ENCODE data around the gene AFF3. TPM values are rescaled to one million over a fixed set of nuclear protein-coding genes. Genes with fewer than 3 reads are reported as not detected.

Gene AFF3
- total RNA-seq, 1 experiment from 2014 or later, result 0.07 TPM

GRCh38 chr2:99819766-99820165, 322.6 kb downstream of the AFF3 start:
- Histone ChIP-seq H3K36me3 (replicated peaks; ENCODE audit: control insufficient read depth, insufficient read depth, low read length) (no peaks in the 10 kb centered on the region), H3K27me3 (ENCODE audit: control insufficient read depth, insufficient read depth, low read length) (no peaks in the 10 kb centered on the region), H3K4me3 (ENCODE audit: insufficient read depth, low read depth, low read length) (no peak overlapping the region)
- peak; percentile 42 for DNase-seq

GRCh38 chr2:99818842-99819241, 323.5 kb downstream of the AFF3 start:
- DNase-seq, result no peak
- no peak overlapping the region for H3K4me3 ChIP-seq (ENCODE audit: insufficient read depth, low read depth, low read length)
- H3K36me3 ChIP-seq (replicated peaks; ENCODE audit: control insufficient read depth, insufficient read depth, low read length), result no peaks in the 10 kb centered on the region
- no peaks in the 10 kb centered on the region for H3K27me3 ChIP-seq (ENCODE audit: control insufficient read depth, insufficient read depth, low read length)

GRCh38 chr2:99816908-99817307, 325.5 kb downstream of the AFF3 start:
- no peaks in the 10 kb centered on the region for H3K36me3 ChIP-seq (replicated peaks; ENCODE audit: control insufficient read depth, insufficient read depth, low read length)
- DNase-seq, result no peak
- H3K4me3 ChIP-seq (ENCODE audit: insufficient read depth, low read depth, low read length), result no peak overlapping the region
- H3K27me3 ChIP-seq (ENCODE audit: control insufficient read depth, insufficient read depth, low read length), result no peaks in the 10 kb centered on the region

GRCh38 chr2:99812426-99812825, 330.0 kb downstream of the AFF3 start:
- no peak overlapping the region for H3K4me3 ChIP-seq (ENCODE audit: insufficient read depth, low read depth, low read length)
- no peaks in the 10 kb centered on the region for H3K27me3 ChIP-seq (ENCODE audit: control insufficient read depth, insufficient read depth, low read length)

GRCh38 chr2:99811544-99811943, 330.8 kb downstream of the AFF3 start:
- H3K36me3 ChIP-seq (replicated peaks; ENCODE audit: control insufficient read depth, insufficient read depth, low read length), result no peaks in the 10 kb centered on the region
- no peak overlapping the region for H3K4me3 ChIP-seq (ENCODE audit: insufficient read depth, low read depth, low read length)
- DNase-seq, result no peak
- H3K27me3 ChIP-seq (ENCODE audit: control insufficient read depth, insufficient read depth, low read length), result no peaks in the 10 kb centered on the region

More at GRCh38 chr2:99812426-99812825, 330.0 kb downstream of the AFF3 start:
- no peak for DNase-seq
- no peaks in the 10 kb centered on the region for H3K36me3 ChIP-seq (replicated peaks; ENCODE audit: control insufficient read depth, insufficient read depth, low read length)

- no peak for DNase-seq
- Histone ChIP-seq H3K36me3 (replicated peaks; ENCODE audit: control insufficient read depth, insufficient read depth, low read length) (no peaks in the 10 kb centered on the region), H3K27me3 (ENCODE audit: control insufficient read depth, insufficient read depth, low read length) (no peaks in the 10 kb centered on the region), H3K4me3 (ENCODE audit: insufficient read depth, low read depth, low read length) (no peak overlapping the region)
Measured at GRCh38 chr2:99810225-99810624, 332.2 kb downstream of the AFF3 start.

GRCh38 chr2:99809259-99809900, 333.0 kb downstream of the AFF3 start:
- Histone ChIP-seq H3K27me3 (ENCODE audit: control insufficient read depth, insufficient read depth, low read length) (no peaks in the 10 kb centered on the region), H3K4me3 (ENCODE audit: insufficient read depth, low read depth, low read length) (no peak overlapping the region), H3K36me3 (replicated peaks; ENCODE audit: control insufficient read depth, insufficient read depth, low read length) (no peaks in the 10 kb centered on the region)
- no peak for DNase-seq

GRCh38 chr2:99808361-99809200, 333.8 kb downstream of the AFF3 start:
- no peaks in the 10 kb centered on the region for H3K27me3 ChIP-seq (ENCODE audit: control insufficient read depth, insufficient read depth, low read length)
- H3K36me3 ChIP-seq (replicated peaks; ENCODE audit: control insufficient read depth, insufficient read depth, low read length), result no peaks in the 10 kb centered on the region

GRCh38 chr2:99806758-99807157, 335.6 kb downstream of the AFF3 start:
- Histone ChIP-seq H3K27me3 (ENCODE audit: control insufficient read depth, insufficient read depth, low read length) (no peaks in the 10 kb centered on the region), H3K4me3 (ENCODE audit: insufficient read depth, low read depth, low read length) (no peak overlapping the region), H3K36me3 (replicated peaks; ENCODE audit: control insufficient read depth, insufficient read depth, low read length) (no peaks in the 10 kb centered on the region)
- DNase-seq, result no peak

More at GRCh38 chr2:99808361-99809200, 333.8 kb downstream of the AFF3 start:
- H3K4me3 ChIP-seq (ENCODE audit: insufficient read depth, low read depth, low read length), result no peak overlapping the region
- no peak for DNase-seq

GRCh38 chr2:99805930-99806476, 336.4 kb downstream of the AFF3 start:
- Histone ChIP-seq H3K27me3 (ENCODE audit: control insufficient read depth, insufficient read depth, low read length) (no peaks in the 10 kb centered on the region), H3K36me3 (replicated peaks; ENCODE audit: control insufficient read depth, insufficient read depth, low read length) (no peaks in the 10 kb centered on the region), H3K4me3 (ENCODE audit: insufficient read depth, low read depth, low read length) (no peak overlapping the region)
- DNase-seq, result no peak

GRCh38 chr2:99803846-99804245, 338.5 kb downstream of the AFF3 start:
- H3K4me3 ChIP-seq (ENCODE audit: insufficient read depth, low read depth, low read length), result no peak overlapping the region

GRCh38 chr2:99802734-99803133, 339.7 kb downstream of the AFF3 start:
- Histone ChIP-seq H3K27me3 (ENCODE audit: control insufficient read depth, insufficient read depth, low read length) (no peaks in the 10 kb centered on the region), H3K36me3 (replicated peaks; ENCODE audit: control insufficient read depth, insufficient read depth, low read length) (no peaks in the 10 kb centered on the region), H3K4me3 (ENCODE audit: insufficient read depth, low read depth, low read length) (no peak overlapping the region)
- DNase-seq, result no peak

More at GRCh38 chr2:99803846-99804245, 338.5 kb downstream of the AFF3 start:
- no peaks in the 10 kb centered on the region for H3K27me3 ChIP-seq (ENCODE audit: control insufficient read depth, insufficient read depth, low read length)
- H3K36me3 ChIP-seq (replicated peaks; ENCODE audit: control insufficient read depth, insufficient read depth, low read length), result no peaks in the 10 kb centered on the region
- DNase-seq, result no peak

GRCh38 chr2:99801327-99801901, 341.0 kb downstream of the AFF3 start:
- no peaks in the 10 kb centered on the region for H3K27me3 ChIP-seq (ENCODE audit: control insufficient read depth, insufficient read depth, low read length)
- no peaks in the 10 kb centered on the region for H3K36me3 ChIP-seq (replicated peaks; ENCODE audit: control insufficient read depth, insufficient read depth, low read length)
- no peak for DNase-seq
- no peak overlapping the region for H3K4me3 ChIP-seq (ENCODE audit: insufficient read depth, low read depth, low read length)

- no peaks in the 10 kb centered on the region for H3K36me3 ChIP-seq (replicated peaks; ENCODE audit: control insufficient read depth, insufficient read depth, low read length)
- H3K27me3 ChIP-seq (ENCODE audit: control insufficient read depth, insufficient read depth, low read length), result no peaks in the 10 kb centered on the region
- no peak for DNase-seq
- H3K4me3 ChIP-seq (ENCODE audit: insufficient read depth, low read depth, low read length), result no peak overlapping the region
Measured at GRCh38 chr2:99797475-99797874, 344.9 kb downstream of the AFF3 start.

GRCh38 chr2:99794414-99794813, 348.0 kb downstream of the AFF3 start:
- H3K27me3 ChIP-seq (ENCODE audit: control insufficient read depth, insufficient read depth, low read length), result no peaks in the 10 kb centered on the region
- H3K4me3 ChIP-seq (ENCODE audit: insufficient read depth, low read depth, low read length), result no peak overlapping the region
- DNase-seq, result no peak
- H3K36me3 ChIP-seq (replicated peaks; ENCODE audit: control insufficient read depth, insufficient read depth, low read length), result no peaks in the 10 kb centered on the region

All from H7 (cell line).